A549 (cell line): Measurements from ENCODE around the gene SERPINC1.

Experiments used
- CTCF ChIP-seq: fragments of >200 bp; sonication (Bioruptor Twin); formaldehyde crosslinking; IDR thresholded peaks from 3 replicates; pipeline ENCODE4 v1.5.1; 2016
- POLR2A ChIP-seq: IDR thresholded peaks from 2 replicates; pipeline ENCODE4 v1.6.1; 2012; ENCODE audit warnings: mild to moderate bottlenecking, low read length
- REST ChIP-seq: fragments of 200-600 bp; sonication (generic); IDR thresholded peaks from 2 replicates; pipeline ENCODE4 v1.6.1; 2016; ENCODE audit warnings: antibody characterized with exemption, mild to moderate bottlenecking, moderate library complexity
- SMC3 ChIP-seq: fragments of >200 bp; sonication (Bioruptor Twin); formaldehyde crosslinking; IDR thresholded peaks from 3 replicates; pipeline ENCODE4 v1.6.1; 2018; ENCODE audit warnings: inconsistent platforms

GRCh38 chr1:173888749-173889148 is 28.4 kb downstream of the SERPINC1 start:
- TF ChIP-seq SMC3, result no peak
- no peak for TF ChIP-seq REST
- TF ChIP-seq CTCF, result no peak
- TF ChIP-seq POLR2A, result no peak
